Kidney (tissue), 14 donors: ENCODE results near the gene CFDP1. TPM values are rescaled to one million over a fixed set of nuclear protein-coding genes. Genes with fewer than 3 reads are reported as not detected.
A peak's percentile ranks its signal among the peaks of the same experiment; 100 is the strongest.
"Not testable (repeated sequence)": the region's sequence is repeated elsewhere in the genome, so short reads cannot be mapped to it uniquely, and the experiment has no call there.

Source experiments
- DNase-seq, 5 donors: peaks; one replicate each; pipeline ENCODE4 v3.0.0-alpha.2; 2013 to 2020
- FAIRE-seq: peaks from 2 replicates; lab custom pipeline; 2012; peaks lifted over from hg19 to GRCh38; lab: Jason Lieb, UNC
- H3K27ac ChIP-seq, 2 donors: one replicate each; pipeline ENCODE4 v1.7.0; 2013; ENCODE audit warnings: low read depth in 2 of 2, low read length in 2 of 2, inconsistent platforms in 1 of 2
- H3K27me3 ChIP-seq: one replicate; pipeline ENCODE4 v1.7.1; 2013; ENCODE audit warnings: low read length, inconsistent platforms; ENCODE audit not compliant: control insufficient read depth, insufficient read depth
- H3K36me3 ChIP-seq, 3 donors: one replicate each; pipeline versions ENCODE4 v1.7.0 to v1.7.1; 2013; ENCODE audit warnings: low read length in 3 of 3, control low read depth in 1 of 3, inconsistent platforms in 1 of 3; ENCODE audit not compliant: insufficient read depth in 3 of 3, control insufficient read depth in 2 of 3
- H3K4me1 ChIP-seq, 3 donors: one replicate each; pipeline versions ENCODE4 v1.7.0 to v1.7.1; 2013; ENCODE audit warnings: low read length in 3 of 3, inconsistent platforms in 1 of 3, low read depth in 1 of 3; ENCODE audit not compliant: control insufficient read depth in 2 of 3, insufficient read depth in 2 of 3
- H3K4me3 ChIP-seq, 3 donors: one replicate each; pipeline versions ENCODE4 v1.7.0 to v1.8.1; 2013; ENCODE audit warnings: low read length in 3 of 3, control low read depth in 1 of 3, inconsistent platforms in 1 of 3
- H3K9ac ChIP-seq, 3 donors: one replicate each; pipeline versions ENCODE4 v1.7.0 to v1.7.1; 2013; ENCODE audit warnings: low read length in 3 of 3, control low read depth in 1 of 3, inconsistent platforms in 1 of 3
- H3K9me3 ChIP-seq, 3 donors: one replicate each; pipeline versions ENCODE4 v1.7.0 to v1.7.1; 2013; ENCODE audit warnings: low read length in 3 of 3, control low read depth in 1 of 3, inconsistent platforms in 1 of 3; ENCODE audit not compliant: control insufficient read depth in 2 of 3, insufficient read depth in 1 of 3
- CTCF ChIP-seq: IDR thresholded peaks from 3 replicates; pipeline ENCODE4 v1.5.1; 2012; ENCODE audit warnings: mild to moderate bottlenecking, moderate library complexity, borderline replicate concordance; ENCODE audit not compliant: insufficient read depth; ENCODE audit errors: extremely low read depth
- intact Hi-C: fragments of 100-400 bp; cut with DNase I; formaldehyde crosslinking; loops from one replicate; pipeline ENCODE4 v1.11.1; 2022
- polyA plus RNA-seq: library from polyadenylated mRNA; stranded (reverse); fragments of 350-450 nt; fragmentation: Illumina TruSeq; extraction: RNeasy Lipid Tissue Mini Kit (QIAGEN cat#74804); gene quantifications from one replicate; pipeline ENCODE4 v1.2.3, GENCODE V29; 2014; ENCODE audit warnings: low read depth, low replicate concordance; ENCODE audit not compliant: insufficient read depth
- total RNA-seq: library from RNA; stranded (reverse); fragmentation: NEBNext Ultra II Directional; extraction: Animal tissue kit (Norgen Biotek cat#: 25700); gene quantifications from one replicate; pipeline ENCODE4 v1.2.1, GENCODE V29; 2021
- donor health status: control.
- donor health status: control.
- donor health status: control.
- donor health status: control.
- donor health status: control.
- donor health status: DM: yes; HTN: yes; CAD: no.
- donor health status: Normal renal cell carcinoma (clear cell type).

Gene CFDP1
- total and polyA plus RNA-seq, 2 donors from 2014 or later: 53.5 to 148 TPM

- no peak for TF ChIP-seq CTCF
- Histone ChIP-seq H3K4me3 (no peak overlapping the region), H3K27ac (no peak overlapping the region), H3K4me1 (no peaks in the 10 kb centered on the region), H3K27me3 (no peaks in the 10 kb centered on the region), H3K9ac (no peak overlapping the region), H3K9me3 (no peaks in the 10 kb centered on the region), H3K36me3 (no peaks in the 10 kb centered on the region)
- DNase-seq: peak; percentile 45 to 75 (median 56)
- FAIRE-seq: no peak
- intact Hi-C loops: no loop called here
Measured at GRCh38 chr16:75272097-75272551, 161.2 kb downstream of the CFDP1 start.

GRCh38 chr16:75271441-75272096 lies 161.7 kb downstream of the CFDP1 start:
- H3K9me3 ChIP-seq: no peaks in the 10 kb centered on the region
- no peak for TF ChIP-seq CTCF
- DNase-seq (peak in 1 of 5 donors; percentile 40), FAIRE-seq (no peak)
- no peak overlapping the region for H3K9ac ChIP-seq
- no peak overlapping the region for H3K27ac ChIP-seq
- H3K36me3 ChIP-seq: no peaks in the 10 kb centered on the region
- peaks cover 0 to under 1% (median under 1%) of the 10 kb centered on the region in 3 donors for H3K4me1 ChIP-seq
- H3K27me3 ChIP-seq: no peaks in the 10 kb centered on the region
- H3K4me3 ChIP-seq: no peak overlapping the region
- intact Hi-C loops: no loop called here

- H3K9ac ChIP-seq, H3K9me3 ChIP-seq, H3K27me3 ChIP-seq, H3K4me3 ChIP-seq, FAIRE-seq, DNase-seq, H3K36me3 ChIP-seq, intact Hi-C loops: not testable (repeated sequence)
- H3K4me1 ChIP-seq: peaks cover 0 to 11% (median 9%) of the 10 kb centered on the region in 3 donors
- H3K27ac ChIP-seq: peak overlapping the region in 1 of 2 donors; percentile 11
Measured at GRCh38 chr16:75269358-75269757, 163.9 kb downstream of the CFDP1 start.

GRCh38 chr16:75267631-75268264 lies 165.6 kb downstream of the CFDP1 start:
- DNase-seq: peak in 2 of 5 donors; percentile 49 to 84
- Histone ChIP-seq H3K27me3 (no peaks in the 10 kb centered on the region), H3K9ac (no peak overlapping the region), H3K36me3 (no peaks in the 10 kb centered on the region), H3K27ac (no peak overlapping the region), H3K9me3 (no peaks in the 10 kb centered on the region), H3K4me3 (no peak overlapping the region), H3K4me1 (peaks cover 0 to 25% (median 24%) of the 10 kb centered on the region in 3 donors)
- no peak for TF ChIP-seq CTCF
- FAIRE-seq: no peak
- intact Hi-C loops: no loop called here
